ENCODE results near the gene TECPR2. TPM values are rescaled to one million over a fixed set of nuclear protein-coding genes. Genes with fewer than 3 reads are reported as not detected.

The TECPR2 gene
- total RNA-seq, 1 experiment from 2014 or later: 9.3 TPM

- peak overlapping the region; percentile 46 for H3K4me3 ChIP-seq (ENCODE audit: low read depth, low read length)
- TSS peak; percentile 95 for BruUV-seq (replicated peaks)
- ChIA-PET CTCF (interaction anchor here (0.5 to 2.6 kb wide), 17 partner anchors 13 to 471 kb away, joined by 3 to 18 read pairs (median 5); partner anchors contain the start of gene ANKRD9), POLR2A (interaction anchor here (1.0 to 1.2 kb wide), 4 partner anchors 16 to 68 kb away, joined by 4 to 12 read pairs (median 6); partner anchors contain the start of gene ANKRD9)
- no peaks in the 10 kb centered on the region for H3K27me3 ChIP-seq (replicated peaks; ENCODE audit: control insufficient read depth, insufficient read depth, low read length)
- H3K4me1 ChIP-seq: peaks cover 11% of the 10 kb centered on the region; the same call in 1 of the 2 replicates
- H3K4me3 Mint-ChIP-seq (ENCODE audit: unreplicated experiment): peak overlapping the region; percentile 94
- H3K9me3 ChIP-seq: no peaks in the 10 kb centered on the region
- no peaks in the 10 kb centered on the region for H3K27me3 Mint-ChIP-seq (ENCODE audit: insufficient read depth, unreplicated experiment)
- peak overlapping the region; percentile 92 for H3K27ac Mint-ChIP-seq (ENCODE audit: unreplicated experiment)
- TF ChIP-seq, protein P1, sequence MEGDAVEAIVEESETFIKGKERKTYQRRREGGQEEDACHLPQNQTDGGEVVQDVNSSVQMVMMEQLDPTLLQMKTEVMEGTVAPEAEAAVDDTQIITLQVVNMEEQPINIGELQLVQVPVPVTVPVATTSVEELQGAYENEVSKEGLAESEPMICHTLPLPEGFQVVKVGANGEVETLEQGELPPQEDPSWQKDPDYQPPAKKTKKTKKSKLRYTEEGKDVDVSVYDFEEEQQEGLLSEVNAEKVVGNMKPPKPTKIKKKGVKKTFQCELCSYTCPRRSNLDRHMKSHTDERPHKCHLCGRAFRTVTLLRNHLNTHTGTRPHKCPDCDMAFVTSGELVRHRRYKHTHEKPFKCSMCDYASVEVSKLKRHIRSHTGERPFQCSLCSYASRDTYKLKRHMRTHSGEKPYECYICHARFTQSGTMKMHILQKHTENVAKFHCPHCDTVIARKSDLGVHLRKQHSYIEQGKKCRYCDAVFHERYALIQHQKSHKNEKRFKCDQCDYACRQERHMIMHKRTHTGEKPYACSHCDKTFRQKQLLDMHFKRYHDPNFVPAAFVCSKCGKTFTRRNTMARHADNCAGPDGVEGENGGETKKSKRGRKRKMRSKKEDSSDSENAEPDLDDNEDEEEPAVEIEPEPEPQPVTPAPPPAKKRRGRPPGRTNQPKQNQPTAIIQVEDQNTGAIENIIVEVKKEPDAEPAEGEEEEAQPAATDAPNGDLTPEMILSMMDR (IDR thresholded peaks at IDR 0.05; ENCODE audit: insufficient read depth in 1 of 2, low read depth in 1 of 2, low read length in 1 of 2, severe bottlenecking in 1 of 2, unreplicated experiment in 1 of 2): no peak
- peak in 1 of 2 experiments; percentile 46 for DNase-seq
- no peaks in the 10 kb centered on the region for H3K36me3 ChIP-seq (ENCODE audit: control insufficient read depth, insufficient read depth, low read length)
- peaks cover 7% of the 10 kb centered on the region for H3K36me3 Mint-ChIP-seq (ENCODE audit: insufficient read depth, unreplicated experiment)
- no peaks in the 10 kb centered on the region for H3K9me3 Mint-ChIP-seq (ENCODE audit: unreplicated experiment)
- intact Hi-C loops (cut with micrococcal nuclease; ENCODE audit: unreplicated experiment): loop anchor here (1.0 to 10.0 kb wide), 4 partner anchors 45 to 399 kb away; partner anchors contain the start of gene AMN
- H3K4me1 Mint-ChIP-seq (ENCODE audit: low read depth, unreplicated experiment): peaks cover 7% of the 10 kb centered on the region
Measured at GRCh38 chr14:102525219-102525928, 162.6 kb downstream of the TECPR2 start.

- Mint-ChIP-seq H3K36me3 (ENCODE audit: insufficient read depth, unreplicated experiment) (peaks cover 7% of the 10 kb centered on the region), H3K4me1 (ENCODE audit: low read depth, unreplicated experiment) (peaks cover 13% of the 10 kb centered on the region), H3K27ac (ENCODE audit: unreplicated experiment) (peak overlapping the region; percentile 92), H3K27me3 (ENCODE audit: insufficient read depth, unreplicated experiment) (no peaks in the 10 kb centered on the region), H3K9me3 (ENCODE audit: unreplicated experiment) (no peaks in the 10 kb centered on the region), H3K4me3 (ENCODE audit: unreplicated experiment) (peak overlapping the region; percentile 94)
- no peaks in the 10 kb centered on the region for H3K27me3 ChIP-seq (replicated peaks; ENCODE audit: control insufficient read depth, insufficient read depth, low read length)
- BruUV-seq (replicated peaks): no TSS peak
- peak overlapping the region; percentile 46 for H3K4me3 ChIP-seq (ENCODE audit: low read depth, low read length)
- POLR2A ChIA-PET: interaction anchor here (0.6 kb wide), 1 partner anchor 463 kb away, joined by 4 read pairs; no protein-coding TSS in a partner anchor
- H3K9me3 ChIP-seq: no peaks in the 10 kb centered on the region
- H3K36me3 ChIP-seq (ENCODE audit: control insufficient read depth, insufficient read depth, low read length): no peaks in the 10 kb centered on the region
- CTCF ChIA-PET: interaction anchor here (1.7 kb wide), 1 partner anchor 16 kb away, joined by 4 read pairs; no protein-coding TSS in a partner anchor
- H3K4me1 ChIP-seq: peaks cover 11% of the 10 kb centered on the region; the same call in 1 of the 2 replicates
- intact Hi-C loops (cut with micrococcal nuclease; ENCODE audit: unreplicated experiment): loop anchor here (1.0 to 10.0 kb wide), 4 partner anchors 44 to 399 kb away; partner anchors contain the start of gene AMN
- no peak for DNase-seq
- TF ChIP-seq, protein P1 (IDR thresholded peaks at IDR 0.05; ENCODE audit: insufficient read depth in 1 of 2, low read depth in 1 of 2, low read length in 1 of 2, severe bottlenecking in 1 of 2, unreplicated experiment in 1 of 2): no peak
Measured at GRCh38 chr14:102525929-102526497, 163.3 kb downstream of the TECPR2 start.

- no TSS peak for BruUV-seq (replicated peaks)
- intact Hi-C loops (cut with micrococcal nuclease; ENCODE audit: unreplicated experiment): loop anchor here (10.0 kb wide), 1 partner anchor 396 kb away; the partner anchor contains the start of gene AMN
- peaks cover 11% of the 10 kb centered on the region; the same call in 1 of the 2 replicates for H3K4me1 ChIP-seq
- peaks cover 7% of the 10 kb centered on the region for H3K36me3 Mint-ChIP-seq (ENCODE audit: insufficient read depth, unreplicated experiment)
- H3K4me1 Mint-ChIP-seq (ENCODE audit: low read depth, unreplicated experiment): peaks cover 16% of the 10 kb centered on the region
- POLR2A ChIA-PET: no interaction called here
- no peak overlapping the region for H3K4me3 ChIP-seq (ENCODE audit: low read depth, low read length)
- no peaks in the 10 kb centered on the region for H3K27me3 Mint-ChIP-seq (ENCODE audit: insufficient read depth, unreplicated experiment)
- H3K36me3 ChIP-seq (ENCODE audit: control insufficient read depth, insufficient read depth, low read length): no peaks in the 10 kb centered on the region
- TF ChIP-seq, protein P1 (IDR thresholded peaks at IDR 0.05; ENCODE audit: insufficient read depth in 1 of 2, low read depth in 1 of 2, low read length in 1 of 2, severe bottlenecking in 1 of 2, unreplicated experiment in 1 of 2): no peak
- no peaks in the 10 kb centered on the region for H3K9me3 ChIP-seq
- CTCF ChIA-PET: interaction anchor here (0.7 kb wide), 1 partner anchor 19 kb away, joined by 3 read pairs; no protein-coding TSS in a partner anchor
- no peak overlapping the region for H3K4me3 Mint-ChIP-seq (ENCODE audit: unreplicated experiment)
- H3K27ac Mint-ChIP-seq (ENCODE audit: unreplicated experiment): no peak overlapping the region
- no peak for DNase-seq
- H3K9me3 Mint-ChIP-seq (ENCODE audit: unreplicated experiment): no peaks in the 10 kb centered on the region
- no peaks in the 10 kb centered on the region for H3K27me3 ChIP-seq (replicated peaks; ENCODE audit: control insufficient read depth, insufficient read depth, low read length)
Measured at GRCh38 chr14:102528431-102529170, 165.9 kb downstream of the TECPR2 start.

Data from Caco-2 (cell line).